Measurements from ENCODE around the gene MYLK4. TPM values are rescaled to one million over a fixed set of nuclear protein-coding genes. Genes with fewer than 3 reads are reported as not detected.

The MYLK4 gene
- total RNA-seq, 4 donors from 2014 or later = 0.41 to 0.79 (median 0.67) TPM

GRCh38 chr6:2715737-2716136, 35.0 kb downstream of the MYLK4 start:
- WGBS, 2 donors (ENCODE audit: low coverage in 1 of 2) = 38% methylated on average over 5 of the region's 5 CpGs; no CpG with 5 or more reads in 1 of the 2 donors
- Histone ChIP-seq H3K27me3 (no peaks in the 10 kb centered on the region), H3K9me3 (no peaks in the 10 kb centered on the region), H3K27ac (peak overlapping the region in 1 of 4 donors; percentile 51), H3K4me3 (no peak overlapping the region), H3K36me3 (no peaks in the 10 kb centered on the region), H3K4me1 (peaks cover 0 to 19% (median 1%) of the 10 kb centered on the region in 4 donors)
- no peak for DNase-seq
- TF ChIP-seq EP300 (IDR thresholded peaks at IDR 0.05; ENCODE audit: low read depth) (no peak), POLR2A (IDR thresholded peaks at IDR 0.05) (no peak), POLR2AphosphoS5 (IDR thresholded peaks at IDR 0.05) (no peak), CTCF (IDR thresholded peaks at IDR 0.05) (no peak)
- in situ Hi-C loops (cut with MboI; ENCODE audit: low pct_ligation_motif_present in 1 of 4, low pct_unique_long_range_greater_than_20kb in 1 of 4, low sequenced_read_pairs in 3 of 4) = no loop called here
- intact Hi-C loops (cut with DNase I; ENCODE audit: low total_unique reads) = no loop called here

- no peaks in the 10 kb centered on the region for H3K27me3 ChIP-seq
- in situ Hi-C loops (cut with MboI; ENCODE audit: low pct_ligation_motif_present in 1 of 4, low pct_unique_long_range_greater_than_20kb in 1 of 4, low sequenced_read_pairs in 3 of 4) = no loop called here
- TF ChIP-seq POLR2AphosphoS5 (IDR thresholded peaks at IDR 0.05) (peak in 1 of 3 donors; percentile 53), EP300 (IDR thresholded peaks at IDR 0.05; ENCODE audit: low read depth) (no peak), CTCF (IDR thresholded peaks at IDR 0.05) (no peak), POLR2A (IDR thresholded peaks at IDR 0.05) (no peak)
- no peaks in the 10 kb centered on the region for H3K36me3 ChIP-seq
- peaks cover 7 to 9% of the 10 kb centered on the region in 2 donors for H3K9me3 ChIP-seq
- H3K4me3 ChIP-seq = no peak overlapping the region
- H3K27ac ChIP-seq = peak overlapping the region in 2 of 4 donors; percentile 14 to 54
- peaks cover 0 to 19% (median 1%) of the 10 kb centered on the region in 4 donors for H3K4me1 ChIP-seq
- intact Hi-C loops (cut with DNase I; ENCODE audit: low total_unique reads) = no loop called here
- 47 to 68% methylated on average over 5 to 7 of the region's 7 CpGs for WGBS, 2 donors (ENCODE audit: low coverage in 1 of 2)
- no peak for DNase-seq
Measured at GRCh38 chr6:2714111-2714895, 36.4 kb downstream of the MYLK4 start.

GRCh38 chr6:2713473-2714110, 37.1 kb downstream of the MYLK4 start:
- no peaks in the 10 kb centered on the region for H3K27me3 ChIP-seq
- 90 to 93% methylated on average over 8 of the region's 8 CpGs for WGBS, 2 donors (ENCODE audit: low coverage in 1 of 2)
- in situ Hi-C loops (cut with MboI; ENCODE audit: low pct_ligation_motif_present in 1 of 4, low pct_unique_long_range_greater_than_20kb in 1 of 4, low sequenced_read_pairs in 3 of 4) (no loop called here), intact Hi-C loops (cut with DNase I; ENCODE audit: low total_unique reads) (no loop called here)
- no peaks in the 10 kb centered on the region for H3K36me3 ChIP-seq
- H3K4me1 ChIP-seq = peaks cover 0 to 19% (median 1%) of the 10 kb centered on the region in 4 donors
- TF ChIP-seq EP300 (IDR thresholded peaks at IDR 0.05; ENCODE audit: low read depth) (no peak), POLR2AphosphoS5 (IDR thresholded peaks at IDR 0.05) (no peak), POLR2A (IDR thresholded peaks at IDR 0.05) (no peak), CTCF (IDR thresholded peaks at IDR 0.05) (no peak)
- H3K4me3 ChIP-seq = no peak overlapping the region
- H3K27ac ChIP-seq = peak overlapping the region in 1 of 4 donors; percentile 54
- DNase-seq = no peak
- H3K9me3 ChIP-seq = peaks cover 7 to 9% of the 10 kb centered on the region in 2 donors

GRCh38 chr6:2712102-2712501, 38.6 kb downstream of the MYLK4 start:
- H3K27ac ChIP-seq = no peak overlapping the region
- peaks cover 7 to 9% of the 10 kb centered on the region in 2 donors for H3K9me3 ChIP-seq
- in situ Hi-C loops (cut with MboI; ENCODE audit: low pct_ligation_motif_present in 1 of 4, low pct_unique_long_range_greater_than_20kb in 1 of 4, low sequenced_read_pairs in 3 of 4) (no loop called here), intact Hi-C loops (cut with DNase I; ENCODE audit: low total_unique reads) (no loop called here)
- TF ChIP-seq CTCF (IDR thresholded peaks at IDR 0.05) (no peak), POLR2AphosphoS5 (IDR thresholded peaks at IDR 0.05) (no peak), POLR2A (IDR thresholded peaks at IDR 0.05) (no peak), EP300 (IDR thresholded peaks at IDR 0.05; ENCODE audit: low read depth) (no peak)
- DNase-seq = no peak
- H3K27me3 ChIP-seq = no peaks in the 10 kb centered on the region
- no peaks in the 10 kb centered on the region for H3K36me3 ChIP-seq
- H3K4me3 ChIP-seq = no peak overlapping the region
- WGBS, 2 donors (ENCODE audit: low coverage in 1 of 2) = 87 to 100% methylated on average over 1 to 5 of the region's 5 CpGs
- peaks cover 0 to 17% (median under 1%) of the 10 kb centered on the region in 4 donors for H3K4me1 ChIP-seq

All from transverse colon (tissue), 4 donors.